GM21825 (cell line): ENCODE data around the gene PAPPA.

Source experiments
- ATAC-seq: cut with Tn5 transposase; IDR thresholded peaks from one replicate; pipeline ENCODE4 v1.9.1; 2021; ENCODE audit warnings: mild to moderate bottlenecking, moderate library complexity; ENCODE audit not compliant: unreplicated experiment

PAPPA gene

GRCh38 chr9:116219686-116220085 lies 66.1 kb downstream of the PAPPA start:
- ATAC-seq: no peak

GRCh38 chr9:116223926-116224325 lies 70.3 kb downstream of the PAPPA start:
- ATAC-seq: no peak

- ATAC-seq: no peak
Observed at GRCh38 chr9:116230051-116230632, 76.6 kb downstream of the PAPPA start.

- ATAC-seq: no peak
Observed at GRCh38 chr9:116232424-116233159, 79.0 kb downstream of the PAPPA start.

GRCh38 chr9:116233160-116233530 lies 79.6 kb downstream of the PAPPA start:
- no peak for ATAC-seq

- no peak for ATAC-seq
Observed at GRCh38 chr9:116234081-116234480, 80.5 kb downstream of the PAPPA start.

GRCh38 chr9:116236979-116237378 lies 83.4 kb downstream of the PAPPA start:
- no peak for ATAC-seq

- ATAC-seq: no peak
Observed at GRCh38 chr9:116237456-116237855, 83.9 kb downstream of the PAPPA start.

- ATAC-seq: no peak
Observed at GRCh38 chr9:116238225-116238624, 84.6 kb downstream of the PAPPA start.

GRCh38 chr9:116238776-116239340 lies 85.3 kb downstream of the PAPPA start:
- no peak for ATAC-seq

- ATAC-seq: no peak
Observed at GRCh38 chr9:116243708-116244107, 90.1 kb downstream of the PAPPA start.

- ATAC-seq: no peak
Observed at GRCh38 chr9:116247284-116247683, 93.7 kb downstream of the PAPPA start.

GRCh38 chr9:116247791-116248374 lies 94.3 kb downstream of the PAPPA start:
- ATAC-seq: no peak

- no peak for ATAC-seq
Observed at GRCh38 chr9:116250891-116251290, 97.3 kb downstream of the PAPPA start.

GRCh38 chr9:116251366-116251765 lies 97.8 kb downstream of the PAPPA start:
- no peak for ATAC-seq

- ATAC-seq: no peak
Observed at GRCh38 chr9:116260531-116260930, 106.9 kb downstream of the PAPPA start.

GRCh38 chr9:116262448-116262847 lies 108.9 kb downstream of the PAPPA start:
- no peak for ATAC-seq

- ATAC-seq: no peak
Observed at GRCh38 chr9:116264361-116264760, 110.8 kb downstream of the PAPPA start.

- no peak for ATAC-seq
Observed at GRCh38 chr9:116267021-116267420, 113.4 kb downstream of the PAPPA start.

- ATAC-seq: no peak
Observed at GRCh38 chr9:116269250-116269649, 115.7 kb downstream of the PAPPA start.

GRCh38 chr9:116270546-116270945 lies 117.0 kb downstream of the PAPPA start:
- no peak for ATAC-seq

- ATAC-seq: no peak
Observed at GRCh38 chr9:116271340-116271739, 117.7 kb downstream of the PAPPA start.
